Measurements from ENCODE around the gene FBXL14. TPM values are rescaled to one million over a fixed set of nuclear protein-coding genes. Genes with fewer than 3 reads are reported as not detected.

The FBXL14 gene
- total RNA-seq, 6 donors from 2014 or later: 8.5 to 22.0 (median 14.4) TPM

DNA sequence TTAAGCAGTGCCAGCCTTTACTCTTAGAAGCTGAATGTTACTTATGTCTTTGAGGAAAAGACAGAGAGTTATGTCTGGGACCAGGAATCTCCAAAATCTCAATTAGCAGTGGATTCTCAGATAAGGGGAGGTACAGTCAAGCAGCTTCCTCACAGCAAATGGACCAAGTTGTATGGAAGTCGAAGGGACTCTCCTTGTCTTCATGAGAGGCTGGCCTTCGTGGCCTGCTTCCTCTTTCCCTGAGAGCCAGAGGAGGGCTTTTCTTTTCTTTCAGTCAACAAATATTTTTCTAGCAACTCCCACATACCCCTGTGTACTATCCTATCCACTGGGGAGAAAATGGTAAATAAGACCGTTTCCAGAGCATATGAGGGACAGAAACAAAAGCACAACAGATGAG lies 28.0 kb upstream of the FBXL14 start:
- no peaks in the 10 kb centered on the region for H3K9me3 ChIP-seq
- TF ChIP-seq POLR2AphosphoS5 (IDR thresholded peaks at IDR 0.05): no peak
- TF ChIP-seq POLR2A (IDR thresholded peaks at IDR 0.05): no peak
- TF ChIP-seq EP300 (IDR thresholded peaks at IDR 0.05): no peak
- TF ChIP-seq, protein P1, sequence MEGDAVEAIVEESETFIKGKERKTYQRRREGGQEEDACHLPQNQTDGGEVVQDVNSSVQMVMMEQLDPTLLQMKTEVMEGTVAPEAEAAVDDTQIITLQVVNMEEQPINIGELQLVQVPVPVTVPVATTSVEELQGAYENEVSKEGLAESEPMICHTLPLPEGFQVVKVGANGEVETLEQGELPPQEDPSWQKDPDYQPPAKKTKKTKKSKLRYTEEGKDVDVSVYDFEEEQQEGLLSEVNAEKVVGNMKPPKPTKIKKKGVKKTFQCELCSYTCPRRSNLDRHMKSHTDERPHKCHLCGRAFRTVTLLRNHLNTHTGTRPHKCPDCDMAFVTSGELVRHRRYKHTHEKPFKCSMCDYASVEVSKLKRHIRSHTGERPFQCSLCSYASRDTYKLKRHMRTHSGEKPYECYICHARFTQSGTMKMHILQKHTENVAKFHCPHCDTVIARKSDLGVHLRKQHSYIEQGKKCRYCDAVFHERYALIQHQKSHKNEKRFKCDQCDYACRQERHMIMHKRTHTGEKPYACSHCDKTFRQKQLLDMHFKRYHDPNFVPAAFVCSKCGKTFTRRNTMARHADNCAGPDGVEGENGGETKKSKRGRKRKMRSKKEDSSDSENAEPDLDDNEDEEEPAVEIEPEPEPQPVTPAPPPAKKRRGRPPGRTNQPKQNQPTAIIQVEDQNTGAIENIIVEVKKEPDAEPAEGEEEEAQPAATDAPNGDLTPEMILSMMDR (IDR thresholded peaks at IDR 0.05): no peak
- no peak overlapping the region for H3K27ac ChIP-seq
- no peak for ATAC-seq (ENCODE audit: low FRiP score in 2 of 2)
- H3K36me3 ChIP-seq: no peaks in the 10 kb centered on the region
- H3K4me3 ChIP-seq: no peak overlapping the region
- H3K27me3 ChIP-seq: no peaks in the 10 kb centered on the region
- H3K4me1 ChIP-seq: peaks cover 0 to 16% (median 12%) of the 10 kb centered on the region in 4 donors
- WGBS, 2 donors: 74 to 89% methylated on average over 3 of the region's 3 CpGs
- DNase-seq: no peak

DNA sequence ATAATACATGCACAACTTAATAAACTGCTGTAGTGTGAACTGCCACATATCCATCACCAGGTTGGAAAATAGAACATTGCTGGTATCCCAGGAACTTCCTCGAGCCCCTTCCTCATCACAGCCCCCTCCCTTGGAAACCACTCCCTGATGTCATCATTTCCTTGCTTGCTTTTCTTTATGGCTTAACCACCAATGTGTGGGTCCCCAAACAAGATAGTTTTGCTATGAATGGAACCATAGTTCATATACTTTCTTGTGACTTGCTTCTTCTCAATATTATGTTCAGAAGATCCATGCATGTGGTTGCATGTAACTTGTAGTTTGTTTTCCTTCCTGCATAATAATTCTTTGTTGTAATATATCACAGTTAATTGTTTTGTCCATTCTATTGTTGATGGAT lies 25.7 kb upstream of the FBXL14 start:
- H3K36me3 ChIP-seq: no peaks in the 10 kb centered on the region
- no peak overlapping the region for H3K4me3 ChIP-seq
- WGBS, 2 donors: 30 to 62% methylated on average over 1 of the region's 1 CpG
- H3K27ac ChIP-seq: no peak overlapping the region
- H3K9me3 ChIP-seq: no peaks in the 10 kb centered on the region
- peaks cover 0 to 20% (median 5%) of the 10 kb centered on the region in 4 donors for H3K4me1 ChIP-seq
- TF ChIP-seq POLR2AphosphoS5 (IDR thresholded peaks at IDR 0.05): no peak
- TF ChIP-seq EP300 (IDR thresholded peaks at IDR 0.05): no peak
- TF ChIP-seq POLR2A (IDR thresholded peaks at IDR 0.05): no peak
- TF ChIP-seq, protein P1 (IDR thresholded peaks at IDR 0.05): no peak
- ATAC-seq (ENCODE audit: low FRiP score in 2 of 2) (no peak), DNase-seq (no peak)
- no peaks in the 10 kb centered on the region for H3K27me3 ChIP-seq

DNA sequence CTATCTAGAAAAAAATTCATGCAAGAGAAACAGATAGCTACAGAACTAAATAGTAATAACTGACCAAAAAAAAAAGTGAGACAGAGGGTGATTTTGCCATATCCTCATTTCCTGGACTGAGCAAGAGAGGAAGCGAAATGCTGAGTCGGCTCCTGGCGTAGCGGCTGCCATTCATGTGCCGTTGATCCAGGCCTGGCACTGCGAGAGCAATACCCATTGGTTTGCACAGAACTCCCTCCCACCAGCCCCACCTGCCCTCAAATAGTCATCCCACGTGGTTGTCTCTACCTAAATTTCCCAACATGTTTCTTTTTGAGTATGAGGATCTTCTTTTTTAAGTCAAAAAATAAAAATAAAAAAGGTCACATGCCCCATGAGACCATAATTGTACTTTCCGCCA lies 25.2 kb upstream of the FBXL14 start:
- no peaks in the 10 kb centered on the region for H3K9me3 ChIP-seq
- ATAC-seq (ENCODE audit: low FRiP score in 2 of 2): peak in 1 of 2 donors; percentile 83
- peak in 1 of 2 donors; percentile 76 for DNase-seq
- H3K27ac ChIP-seq: peak overlapping the region in 1 of 4 donors; percentile 2
- no peak for TF ChIP-seq POLR2A (IDR thresholded peaks at IDR 0.05)
- TF ChIP-seq POLR2AphosphoS5 (IDR thresholded peaks at IDR 0.05): peak in 1 of 2 donors; percentile 38
- H3K4me3 ChIP-seq: no peak overlapping the region
- H3K4me1 ChIP-seq: peaks cover 0 to 20% (median 4%) of the 10 kb centered on the region in 4 donors
- H3K36me3 ChIP-seq: no peaks in the 10 kb centered on the region
- WGBS, 2 donors: 44 to 52% methylated on average over 8 of the region's 8 CpGs
- no peaks in the 10 kb centered on the region for H3K27me3 ChIP-seq

DNA sequence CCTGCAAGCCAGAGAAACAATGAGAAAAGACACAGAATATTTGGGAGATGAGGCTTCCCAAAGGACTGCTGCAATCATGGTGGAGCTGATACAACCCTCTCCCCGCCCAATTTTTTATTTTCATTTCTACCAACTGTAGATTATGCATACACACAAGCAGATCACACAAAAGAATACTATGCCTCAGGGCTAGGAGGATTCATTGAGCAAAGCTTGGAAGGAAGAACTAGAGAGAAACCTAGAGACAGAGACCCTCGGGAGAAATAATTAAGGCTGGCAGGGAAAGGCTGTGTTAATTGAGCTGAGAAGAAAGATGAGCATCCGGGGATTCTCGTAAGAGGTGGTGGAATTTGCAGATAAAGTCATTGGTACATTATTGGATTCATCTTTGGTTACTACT lies 24.8 kb upstream of the FBXL14 start:
- H3K9me3 ChIP-seq: no peaks in the 10 kb centered on the region
- ATAC-seq (ENCODE audit: low FRiP score in 2 of 2): no peak
- 64 to 72% methylated on average over 4 of the region's 4 CpGs for WGBS, 2 donors
- no peaks in the 10 kb centered on the region for H3K36me3 ChIP-seq
- peaks cover 0 to 20% (median 4%) of the 10 kb centered on the region in 4 donors for H3K4me1 ChIP-seq
- DNase-seq: no peak
- H3K27ac ChIP-seq: peak overlapping the region in 1 of 4 donors; percentile 2
- no peaks in the 10 kb centered on the region for H3K27me3 ChIP-seq
- TF ChIP-seq, protein P1 (IDR thresholded peaks at IDR 0.05): no peak
- TF ChIP-seq EP300 (IDR thresholded peaks at IDR 0.05) (no peak), POLR2A (IDR thresholded peaks at IDR 0.05) (no peak), POLR2AphosphoS5 (IDR thresholded peaks at IDR 0.05) (no peak)
- H3K4me3 ChIP-seq: no peak overlapping the region

DNA sequence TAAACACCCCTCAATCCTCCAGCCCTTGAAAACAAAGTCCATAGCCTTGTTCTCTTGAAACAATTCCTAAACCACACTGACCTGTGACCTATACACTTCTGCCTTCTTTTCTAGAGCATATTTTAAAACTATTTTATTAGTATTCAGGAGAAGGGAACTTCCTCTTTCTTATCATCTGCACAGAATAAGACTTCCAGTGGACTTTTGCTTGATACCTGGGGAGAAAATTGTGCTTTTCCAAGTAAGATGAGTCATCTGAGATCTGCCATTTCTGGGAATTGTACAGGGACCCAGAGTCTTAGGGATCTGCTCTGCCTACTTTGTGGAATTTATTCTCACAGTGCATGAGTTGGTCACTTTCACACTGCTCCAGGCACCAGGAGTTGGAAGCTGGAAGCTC lies 24.1 kb upstream of the FBXL14 start:
- Histone ChIP-seq H3K27ac (peak overlapping the region in 1 of 4 donors; percentile 2), H3K4me3 (no peak overlapping the region), H3K4me1 (peaks cover 0 to 20% (median 4%) of the 10 kb centered on the region in 4 donors), H3K9me3 (no peaks in the 10 kb centered on the region), H3K27me3 (no peaks in the 10 kb centered on the region), H3K36me3 (no peaks in the 10 kb centered on the region)
- TF ChIP-seq POLR2AphosphoS5 (IDR thresholded peaks at IDR 0.05) (no peak), POLR2A (IDR thresholded peaks at IDR 0.05) (no peak), EP300 (IDR thresholded peaks at IDR 0.05) (no peak)
- TF ChIP-seq, protein P1 (IDR thresholded peaks at IDR 0.05): no peak
- DNase-seq: no peak
- ATAC-seq (ENCODE audit: low FRiP score in 2 of 2): peak in 1 of 2 donors; percentile 37

All from upper lobe of left lung (tissue), 6 donors.